H54 (cell line): ENCODE measurements around the gene HTRA2.
"Not testable (repeated sequence)": the region's sequence is repeated elsewhere in the genome, so short reads cannot be mapped to it uniquely, and the experiment has no call there.

Experiments used
- DNase-seq: peaks from one replicate; pipeline ENCODE4 v3.0.0; 2011; ENCODE audit warnings: low spot score, mixed read lengths; ENCODE audit not compliant: insufficient read length
- FAIRE-seq: peaks from 3 replicates; lab custom pipeline; 2011; peaks lifted over from hg19 to GRCh38; lab: Jason Lieb, UNC
- POLR2A ChIP-seq: IDR thresholded peaks from 2 replicates; pipeline ENCODE4 v1.6.1; 2011; ENCODE audit warnings: low read depth, mild to moderate bottlenecking, low read length

HTRA2 gene

GRCh38 chr2:74551942-74552913 is 22.5 kb downstream of the HTRA2 start:
- FAIRE-seq (no peak), DNase-seq (no peak)
- TF ChIP-seq POLR2A = no peak

DNA sequence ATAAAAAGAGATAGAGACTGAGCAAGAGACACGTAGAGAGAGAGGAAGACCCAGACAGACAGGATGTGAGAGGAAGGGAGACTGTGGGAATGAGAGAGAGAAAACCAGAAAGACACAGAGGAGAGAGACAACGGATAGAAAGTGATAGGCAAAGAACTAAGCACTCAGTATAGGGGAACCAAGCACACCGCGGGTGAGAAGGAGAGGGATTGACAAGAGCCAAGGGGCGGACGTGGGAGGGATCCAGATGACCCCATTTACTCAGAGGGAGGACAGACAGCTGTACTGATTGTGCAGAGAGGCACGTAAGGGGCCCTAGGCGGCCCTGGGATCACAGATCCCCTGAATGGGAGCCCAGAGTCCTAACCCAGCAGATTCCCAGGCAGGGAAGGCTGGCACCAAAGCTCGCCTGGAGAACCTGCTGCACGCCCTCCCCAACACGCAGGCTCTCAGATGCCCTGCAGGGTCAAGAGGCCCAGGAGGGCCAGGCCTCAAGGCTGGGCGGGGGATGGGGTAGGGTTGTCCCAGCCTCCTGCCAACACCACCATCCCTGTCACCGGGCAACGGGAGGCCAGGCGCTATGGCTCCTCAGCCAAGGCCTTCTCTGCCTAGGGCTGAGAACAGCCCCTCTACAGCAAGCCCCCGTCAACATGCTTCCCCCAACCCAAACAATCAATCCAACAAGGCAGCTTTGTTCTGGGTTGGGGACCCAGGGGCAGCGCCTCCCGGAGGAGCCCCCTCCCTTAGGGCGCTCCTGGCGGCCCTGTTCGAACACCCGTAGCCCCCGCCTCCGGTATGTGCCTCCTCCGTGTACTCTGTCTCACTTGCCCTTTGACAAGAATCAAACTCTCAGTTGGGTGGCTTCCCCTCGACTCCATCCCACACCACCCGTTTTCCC is 23.4 kb downstream of the HTRA2 start:
- TF ChIP-seq POLR2A = no peak
- DNase-seq (no peak), FAIRE-seq (no peak)

DNA sequence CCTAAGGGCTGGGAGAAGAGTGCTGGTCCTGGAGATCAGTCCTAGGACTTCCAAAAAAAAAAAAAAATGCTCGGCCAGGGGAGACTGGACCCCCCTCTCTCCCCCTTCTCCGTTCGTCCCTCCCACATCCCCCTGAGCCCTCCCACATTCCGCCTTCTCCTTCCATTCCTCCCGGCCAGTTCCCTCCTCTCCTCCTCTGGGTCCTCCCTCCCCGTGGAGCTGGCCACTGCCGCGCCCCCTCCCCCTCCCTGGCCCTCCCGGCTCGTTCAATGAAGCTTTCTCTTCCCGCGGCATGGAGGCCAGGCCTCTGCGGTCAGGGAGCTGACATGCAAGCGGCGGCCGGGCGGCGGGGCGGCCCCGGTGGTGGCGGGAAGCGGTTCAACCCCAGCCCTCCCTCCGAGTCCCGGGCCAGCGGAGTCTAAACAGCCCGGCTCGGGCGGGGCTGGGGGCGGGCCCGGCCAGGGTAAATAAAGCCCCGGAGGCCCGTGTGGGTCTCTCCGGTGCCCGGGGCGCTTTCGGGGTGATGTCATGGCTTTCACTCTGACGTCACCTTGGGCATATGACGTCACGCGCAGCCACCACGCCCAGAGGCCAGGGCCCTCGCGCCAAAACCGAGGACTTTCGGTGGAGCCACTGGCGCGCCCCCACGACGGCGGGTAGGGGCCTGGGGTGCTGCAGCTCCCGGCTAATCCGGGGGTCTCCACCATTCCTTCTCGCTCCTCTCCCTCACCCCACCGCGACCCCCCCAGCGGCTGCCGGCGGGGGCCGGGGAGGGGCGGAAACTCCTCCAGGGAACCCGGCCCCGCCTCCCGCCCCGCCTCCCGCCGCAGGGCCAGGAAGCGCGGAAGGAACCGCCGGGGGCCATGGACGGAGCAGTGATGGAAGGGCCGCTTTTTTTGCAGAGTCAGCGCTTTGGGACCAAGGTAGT is 24.4 kb downstream of the HTRA2 start, which contains the start of the genes DOK1 and LOXL3:
DOK1 (plus strand) TSS at position 829 of the 928 bp plus-strand sequence; CDS start at position 864, 35 bp downstream.
LOXL3 (minus strand) TSS at position 51 of the 928 bp plus-strand sequence. CDS start 1,308 bp downstream, outside the sequence.
- FAIRE-seq = no peak
- DNase-seq = peak; percentile 90
- TF ChIP-seq POLR2A = peak; percentile 43; the same call in 1 of the 2 replicates

DNA sequence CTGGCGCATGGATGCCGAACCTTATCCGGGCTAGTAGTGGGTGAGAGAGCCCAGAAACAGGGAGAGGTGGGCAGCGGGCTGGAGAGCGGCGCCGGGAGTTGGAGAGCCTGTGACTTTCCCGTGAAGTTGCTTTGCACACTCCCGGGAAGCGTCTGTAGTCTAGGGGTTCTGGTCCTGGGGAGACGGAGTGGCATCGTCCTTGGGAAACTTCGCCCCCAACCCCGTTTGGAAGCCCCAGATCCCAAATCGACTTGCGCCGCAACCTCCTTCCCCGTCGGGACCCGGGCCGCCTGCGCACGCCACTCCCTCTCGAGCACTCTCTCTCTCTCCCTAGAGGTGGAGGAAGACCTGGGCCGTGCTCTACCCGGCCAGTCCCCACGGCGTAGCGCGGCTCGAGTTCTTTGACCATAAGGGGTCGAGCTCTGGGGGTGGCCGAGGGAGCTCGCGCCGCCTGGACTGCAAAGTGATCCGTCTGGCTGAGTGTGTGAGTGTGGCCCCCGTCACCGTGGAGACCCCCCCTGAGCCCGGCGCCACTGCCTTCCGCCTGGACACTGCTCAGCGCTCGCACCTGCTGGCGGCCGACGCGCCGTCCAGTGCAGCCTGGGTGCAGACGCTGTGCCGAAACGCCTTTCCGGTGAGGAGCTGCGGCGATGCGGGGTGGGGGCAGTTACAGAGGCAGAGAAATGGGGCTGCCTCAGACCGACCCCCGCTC is 25.2 kb downstream of the HTRA2 start:
- FAIRE-seq (no peak), DNase-seq (peak; percentile 59)
- 0 out of 2 replicates have a peak, but pooled peaks have one; percentile 25 for TF ChIP-seq POLR2A

DNA sequence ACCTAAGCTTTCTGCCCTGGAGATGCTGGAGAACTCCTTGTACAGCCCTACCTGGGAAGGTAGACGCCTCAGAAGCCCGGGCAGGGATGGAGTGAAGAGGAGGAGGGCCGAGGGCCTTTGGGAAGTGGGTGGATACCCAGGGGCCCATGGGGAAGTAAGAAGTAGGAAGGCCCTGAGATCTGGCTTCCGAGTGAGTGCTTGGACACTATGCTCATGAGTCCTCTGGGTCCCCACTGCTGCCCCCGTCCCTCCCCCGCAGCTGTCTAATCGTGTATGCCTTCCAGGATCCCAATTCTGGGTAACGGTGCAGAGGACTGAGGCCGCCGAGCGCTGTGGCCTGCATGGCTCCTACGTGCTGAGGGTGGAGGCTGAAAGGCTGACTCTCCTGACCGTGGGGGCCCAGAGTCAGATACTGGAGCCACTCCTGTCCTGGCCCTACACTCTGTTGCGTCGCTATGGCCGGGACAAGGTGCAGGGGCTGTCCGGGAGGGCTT is 25.9 kb downstream of the HTRA2 start:
- DNase-seq (no peak), FAIRE-seq (no peak)
- TF ChIP-seq POLR2A = no peak

GRCh38 chr2:74556159-74556558 is 26.4 kb downstream of the HTRA2 start:
- DNase-seq (no peak), FAIRE-seq (no peak)
- no peak for TF ChIP-seq POLR2A

DNA sequence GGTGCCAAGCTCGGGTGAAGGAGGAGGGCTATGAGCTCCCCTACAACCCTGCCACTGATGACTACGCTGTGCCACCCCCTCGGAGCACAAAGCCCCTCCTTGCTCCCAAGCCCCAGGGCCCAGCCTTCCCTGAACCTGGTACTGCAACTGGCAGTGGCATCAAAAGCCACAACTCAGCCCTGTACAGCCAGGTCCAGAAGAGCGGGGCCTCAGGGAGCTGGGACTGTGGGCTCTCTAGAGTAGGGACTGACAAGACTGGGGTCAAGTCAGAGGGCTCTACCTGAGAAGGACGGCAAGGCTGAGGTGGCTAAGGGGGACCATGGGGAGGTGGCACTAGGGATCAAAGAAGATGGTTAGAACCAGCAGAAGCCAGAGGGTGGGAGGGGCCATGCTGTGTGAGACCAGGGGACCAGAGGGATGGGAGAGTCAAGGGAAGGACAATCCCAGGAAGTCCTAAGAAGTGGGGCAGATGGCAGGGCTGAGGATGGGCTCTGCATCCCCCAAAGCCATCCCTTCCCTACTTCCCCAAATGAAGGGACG is 27.2 kb downstream of the HTRA2 start:
- DNase-seq (no peak), FAIRE-seq (no peak)
- TF ChIP-seq POLR2A = no peak

GRCh38 chr2:74558284-74559230 is 28.8 kb downstream of the HTRA2 start:
- DNase-seq (no peak), FAIRE-seq (no peak)
- TF ChIP-seq POLR2A = no peak

GRCh38 chr2:74559912-74560311 is 30.2 kb downstream of the HTRA2 start:
- no peak for FAIRE-seq
- DNase-seq = no peak
- no peak for TF ChIP-seq POLR2A

DNA sequence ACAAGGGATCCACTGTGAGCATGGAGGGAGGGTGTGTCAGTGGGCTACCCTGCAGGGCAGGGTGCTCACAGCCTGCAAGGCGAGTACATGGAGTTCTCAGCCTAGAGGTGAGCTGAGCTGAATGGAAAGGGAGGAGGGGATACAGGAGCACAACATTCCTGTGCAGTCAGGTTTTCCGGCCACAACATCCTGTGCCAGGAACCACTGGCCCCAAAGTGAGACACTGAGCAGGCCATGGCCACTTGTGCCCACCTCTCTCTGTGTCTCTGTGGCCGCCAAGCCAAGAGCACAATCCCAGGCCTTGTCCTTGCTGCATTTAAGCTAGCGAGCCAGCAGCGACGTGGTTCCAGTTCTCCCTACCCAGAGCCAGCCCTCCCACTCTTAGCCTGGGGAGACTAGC is 30.9 kb downstream of the HTRA2 start:
- TF ChIP-seq POLR2A = no peak
- DNase-seq (no peak), FAIRE-seq (no peak)

GRCh38 chr2:74561022-74561421 is 31.3 kb downstream of the HTRA2 start:
- DNase-seq, FAIRE-seq: not testable (repeated sequence)
